ENCODE measurements around the gene ARHGAP11A.

Gene ARHGAP11A

DNA sequence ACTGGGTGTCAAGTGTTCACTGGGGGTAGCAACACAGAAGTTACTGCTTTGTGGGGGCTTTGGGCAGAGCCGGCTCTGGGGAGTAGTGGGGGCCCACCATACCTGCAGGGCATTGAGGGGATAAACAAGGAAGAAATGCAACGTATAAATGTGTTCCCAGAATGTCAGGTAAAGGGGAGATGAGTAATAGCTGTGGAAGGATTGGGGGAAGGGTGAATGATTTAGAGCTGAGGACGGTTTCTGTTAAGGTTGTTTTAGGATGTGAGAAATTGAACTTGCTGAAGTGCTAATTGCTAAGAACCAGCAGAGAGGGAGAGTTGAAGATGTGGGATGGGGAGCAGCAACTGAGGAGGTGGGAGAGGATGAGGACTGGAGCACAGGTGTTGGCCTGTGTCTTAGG, 36.9 kb downstream of the ARHGAP11A start:
- no peak overlapping the region for H3K4me3 ChIP-seq (ENCODE audit: low read depth, low read length)

DNA sequence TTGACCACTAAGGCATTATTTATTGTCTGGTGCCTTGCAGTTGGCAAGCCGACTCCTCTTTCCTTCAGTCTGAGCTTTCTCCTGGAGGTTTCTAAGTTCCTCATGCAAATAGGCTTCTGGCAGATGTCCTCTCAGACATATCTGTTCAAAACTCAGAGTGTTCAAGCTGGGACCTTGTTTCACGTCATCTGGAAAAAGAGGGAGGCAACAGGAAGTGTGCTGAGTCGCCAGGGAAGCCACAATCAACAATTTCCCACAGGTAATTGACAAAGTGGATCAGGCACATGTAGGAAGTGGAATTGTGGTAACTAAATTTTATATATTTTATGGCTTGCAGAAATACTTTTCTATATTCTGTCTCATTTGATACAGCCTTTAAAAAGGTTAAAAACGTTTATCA, 40.8 kb downstream of the ARHGAP11A start:
- no peak overlapping the region for H3K4me3 ChIP-seq (ENCODE audit: low read depth, low read length)

DNA sequence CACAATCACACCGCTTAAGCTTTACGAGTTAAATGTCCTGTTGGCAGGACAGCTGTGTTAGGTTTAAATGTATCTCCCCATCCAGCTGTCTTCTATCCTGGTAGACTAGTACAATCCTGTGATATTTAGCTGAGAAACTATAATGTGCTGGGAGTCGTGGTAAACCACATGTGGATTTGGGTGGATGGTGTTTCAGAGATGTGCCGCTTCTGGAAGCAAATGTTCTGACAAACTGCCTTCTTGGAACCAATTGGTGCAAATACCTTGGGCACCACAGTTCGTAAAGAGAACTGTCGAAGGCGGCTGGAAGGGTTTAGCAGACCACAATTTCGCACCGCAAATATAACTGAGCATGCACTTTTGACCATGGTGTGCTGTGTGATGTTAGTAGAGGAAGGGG, 41.2 kb downstream of the ARHGAP11A start:
- H3K4me3 ChIP-seq (ENCODE audit: low read depth, low read length), result no peak overlapping the region

DNA sequence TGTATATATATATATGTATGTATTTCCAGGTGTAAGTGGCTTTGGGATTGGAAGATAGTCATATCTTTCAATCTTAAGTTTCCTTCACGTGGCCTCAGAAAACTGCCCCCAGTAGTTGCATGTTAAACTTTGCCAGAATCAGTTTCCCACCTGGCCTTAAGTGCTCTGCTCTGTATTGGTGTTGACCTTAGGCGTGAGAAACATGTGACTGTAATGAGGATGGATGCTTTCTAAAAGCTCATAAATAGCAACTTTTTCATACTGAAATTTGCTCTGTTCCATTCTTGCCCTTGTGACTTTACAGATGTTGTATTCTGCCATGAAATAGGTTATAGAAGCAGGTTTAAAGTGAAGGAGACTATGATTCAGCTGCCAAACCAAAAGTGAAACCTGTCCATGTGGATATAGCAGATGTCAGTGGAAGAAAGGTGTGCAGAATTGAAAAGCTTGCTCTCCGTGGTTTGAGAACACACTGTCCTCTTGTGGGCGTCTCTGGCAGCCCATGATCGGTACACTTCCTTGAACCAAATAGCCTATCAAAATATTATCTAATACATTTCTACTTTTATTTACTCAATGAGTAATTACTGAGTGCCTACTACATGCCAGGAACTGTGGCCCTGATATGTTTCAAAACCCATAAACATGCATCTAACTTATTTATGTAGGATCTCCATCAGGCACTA, 42.0 kb downstream of the ARHGAP11A start:
- no peak overlapping the region for H3K4me3 ChIP-seq (ENCODE audit: low read depth, low read length)

DNA sequence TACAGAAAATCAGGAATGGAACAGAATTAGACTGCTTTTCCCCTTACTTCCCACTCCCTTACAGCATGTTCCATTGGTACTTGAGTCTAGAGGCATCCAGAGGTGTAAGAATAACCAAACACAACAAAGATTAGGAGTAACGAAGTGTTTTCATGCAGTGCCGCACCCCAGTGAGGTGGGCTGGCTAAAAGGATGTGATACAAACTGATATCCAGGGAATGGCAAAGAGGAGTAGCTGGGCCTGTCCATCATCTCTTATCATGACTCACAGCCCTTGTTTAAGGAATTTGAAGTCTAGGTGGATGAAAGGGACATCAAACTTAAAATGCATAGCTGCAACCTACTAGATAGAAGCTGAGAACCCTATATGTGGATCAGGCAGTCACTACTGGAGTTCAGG, 42.6 kb downstream of the ARHGAP11A start:
- H3K4me3 ChIP-seq (ENCODE audit: low read depth, low read length), result no peak overlapping the region

DNA sequence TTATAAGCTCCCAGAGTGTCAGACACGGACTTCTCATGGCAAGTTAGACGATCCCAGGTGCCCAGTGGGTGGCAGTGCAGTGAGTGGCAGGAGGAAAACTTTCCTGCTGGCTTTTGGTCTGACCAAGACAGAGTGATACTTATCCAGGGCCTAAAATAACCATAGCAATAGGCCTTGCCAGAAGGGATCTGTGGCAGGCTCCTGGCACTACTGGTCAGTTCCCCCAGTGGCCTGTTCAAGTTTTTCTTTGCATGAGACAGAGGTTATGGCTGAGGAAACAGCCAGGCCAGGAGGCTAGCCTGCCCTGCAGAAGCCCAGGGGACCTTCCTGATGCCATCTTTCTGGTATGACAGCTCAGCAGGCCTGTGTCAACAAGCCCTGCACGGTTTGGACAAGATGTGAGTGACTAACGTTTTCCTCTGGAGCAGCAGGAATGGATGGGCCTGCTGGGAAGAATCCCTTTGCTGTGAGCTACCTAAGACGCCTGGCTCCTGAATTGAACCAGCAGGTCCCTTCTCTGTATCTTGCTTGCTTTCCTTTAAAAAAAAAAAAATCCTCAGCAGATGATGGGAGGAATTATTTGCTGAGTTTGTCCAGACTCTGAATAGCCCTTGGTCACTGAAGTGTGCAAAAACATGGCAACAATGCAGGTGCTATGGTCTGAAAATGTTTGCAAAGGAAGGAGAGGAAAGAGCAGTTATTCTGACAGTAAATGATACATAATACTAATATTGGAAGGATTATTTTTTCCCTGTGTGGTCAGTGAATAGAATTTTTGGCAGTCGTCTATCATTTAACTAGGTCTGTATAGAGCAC, 44.2 kb downstream of the ARHGAP11A start:
- H3K4me3 ChIP-seq (ENCODE audit: low read depth, low read length), result no peak overlapping the region

DNA sequence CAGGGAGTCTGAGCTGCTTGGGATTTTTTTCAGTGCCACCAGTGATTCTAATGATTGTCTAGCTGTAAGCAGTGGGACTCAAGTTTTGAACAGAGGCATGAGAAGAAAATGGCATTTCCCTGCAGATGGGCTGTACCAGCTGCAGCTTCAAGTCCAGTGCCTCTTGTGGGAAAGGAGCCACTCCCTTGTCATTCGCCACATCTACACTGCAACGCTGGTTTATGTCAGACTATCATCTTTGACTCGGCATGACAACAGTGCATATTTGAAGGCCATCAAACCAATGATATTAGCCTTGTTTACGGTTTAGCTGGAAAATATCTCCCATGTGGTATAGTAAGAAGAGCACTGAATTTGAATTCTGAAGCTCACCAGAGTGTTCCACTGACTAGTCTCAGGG, 48.4 kb downstream of the ARHGAP11A start:
- no peak overlapping the region for H3K4me3 ChIP-seq (ENCODE audit: low read depth, low read length)

DNA sequence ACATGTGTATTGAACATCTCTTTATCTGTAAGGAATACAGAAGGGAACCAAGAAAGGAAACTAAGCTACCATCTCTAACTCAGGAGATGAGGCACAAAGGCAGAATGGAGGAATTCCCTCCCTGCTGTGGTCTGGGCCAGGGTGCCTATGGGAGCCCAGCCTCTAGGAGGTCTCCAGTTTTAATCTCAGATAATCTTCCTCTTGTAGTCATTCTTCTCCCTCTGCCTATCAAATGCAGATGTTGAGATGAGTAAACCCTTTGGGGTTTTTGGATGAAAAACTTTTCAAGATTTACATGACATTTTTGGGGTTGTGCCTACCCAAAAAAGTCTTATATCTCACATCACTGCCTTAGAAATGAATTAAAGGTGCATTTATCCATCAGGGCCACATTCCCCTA, 49.5 kb downstream of the ARHGAP11A start:
- no peak overlapping the region for H3K4me3 ChIP-seq (ENCODE audit: low read depth, low read length)

DNA sequence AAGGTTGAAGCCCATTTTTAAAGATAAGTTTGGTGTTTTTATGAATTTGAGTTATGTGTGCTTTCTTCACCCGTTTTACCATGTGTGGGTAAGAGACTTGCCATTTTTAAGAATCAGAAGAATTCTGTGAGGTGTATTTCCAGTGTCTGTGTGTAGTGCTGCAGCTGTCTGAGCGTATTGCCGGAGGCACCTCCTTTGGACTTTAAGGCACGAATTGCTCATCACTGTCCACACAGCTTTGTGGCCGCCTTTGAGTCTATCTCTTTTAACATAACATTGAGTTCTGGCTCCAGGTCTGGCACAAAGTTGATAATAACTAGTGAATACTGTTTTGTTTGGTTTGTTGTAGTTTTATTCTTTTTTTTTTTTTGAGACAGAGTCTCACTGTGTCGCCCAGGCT, 52.0 kb downstream of the ARHGAP11A start:
- H3K4me3 ChIP-seq (ENCODE audit: low read depth, low read length), result no peak overlapping the region

DNA sequence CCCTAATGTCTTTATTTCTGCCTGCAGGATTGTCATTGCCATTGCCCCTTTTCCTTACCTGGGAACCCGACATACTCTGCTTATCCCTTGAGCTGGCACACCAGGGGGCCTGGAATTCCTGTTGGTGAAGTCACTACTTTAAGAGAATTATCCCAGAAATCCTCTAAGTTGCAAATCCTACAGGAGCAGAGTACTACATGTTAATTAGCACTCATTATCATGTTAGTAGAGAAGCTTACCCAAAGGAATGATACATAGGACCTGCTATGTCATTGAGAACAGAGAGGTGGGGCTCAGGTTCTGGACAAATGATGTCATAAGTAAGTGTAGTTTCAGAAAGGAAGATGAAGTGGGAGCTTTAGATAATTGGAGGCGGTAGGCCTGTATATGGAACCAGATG, 53.6 kb downstream of the ARHGAP11A start:
- no peak overlapping the region for H3K4me3 ChIP-seq (ENCODE audit: low read depth, low read length)

DNA sequence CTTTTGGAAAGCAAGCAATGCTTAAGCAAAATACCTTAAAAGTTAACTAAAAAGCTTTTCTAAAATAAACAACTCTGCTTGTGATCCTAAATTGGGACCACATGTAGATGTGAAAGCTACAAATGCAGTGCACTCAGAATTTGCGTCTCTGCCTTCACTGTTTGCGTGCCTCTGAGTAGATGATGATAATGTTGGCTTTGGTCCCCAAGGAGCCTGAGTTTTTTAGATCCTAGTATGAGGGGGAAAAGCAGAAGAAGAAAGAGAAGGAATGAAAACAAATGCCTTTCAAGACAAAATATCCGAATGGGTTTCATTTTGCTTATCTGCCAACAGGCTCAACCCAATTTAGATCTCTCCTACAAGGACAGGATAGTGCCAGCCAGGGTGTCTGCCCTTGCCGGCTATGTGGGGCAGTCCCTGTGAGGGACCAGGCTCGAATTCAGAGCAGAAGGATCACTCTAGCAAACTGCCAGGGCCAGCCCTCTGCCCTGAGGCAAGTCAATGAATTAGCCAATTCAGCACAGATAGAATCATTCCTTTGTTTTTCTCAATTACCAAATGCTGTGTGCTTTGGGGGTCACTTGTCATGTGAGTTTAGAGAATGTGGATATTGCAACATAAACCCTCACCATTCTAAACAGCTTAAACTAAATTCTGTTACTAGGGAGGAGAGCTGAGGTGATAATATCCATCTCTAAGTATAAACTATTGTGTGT, 54.8 kb downstream of the ARHGAP11A start:
- no peak overlapping the region for H3K4me3 ChIP-seq (ENCODE audit: low read depth, low read length)

DNA sequence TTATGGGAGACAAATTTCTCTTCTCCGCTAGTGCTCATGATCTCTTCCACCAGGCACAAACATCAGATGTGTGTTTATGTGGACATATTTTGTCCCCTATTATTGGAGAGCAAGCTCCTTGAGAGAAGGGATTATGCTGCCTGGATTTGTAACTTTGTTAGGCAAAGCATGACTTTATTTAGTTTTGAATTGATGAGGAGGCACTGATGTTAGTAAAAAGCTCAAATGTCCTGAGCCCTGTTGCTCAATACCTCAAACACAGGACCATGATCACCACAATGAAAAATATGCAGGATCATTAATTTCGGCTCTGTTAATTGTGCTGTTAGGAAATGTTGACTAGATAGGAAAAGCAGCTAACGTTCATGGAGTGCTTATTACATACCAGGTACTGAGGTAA, 55.3 kb downstream of the ARHGAP11A start:
- H3K4me3 ChIP-seq (ENCODE audit: low read depth, low read length), result no peak overlapping the region

DNA sequence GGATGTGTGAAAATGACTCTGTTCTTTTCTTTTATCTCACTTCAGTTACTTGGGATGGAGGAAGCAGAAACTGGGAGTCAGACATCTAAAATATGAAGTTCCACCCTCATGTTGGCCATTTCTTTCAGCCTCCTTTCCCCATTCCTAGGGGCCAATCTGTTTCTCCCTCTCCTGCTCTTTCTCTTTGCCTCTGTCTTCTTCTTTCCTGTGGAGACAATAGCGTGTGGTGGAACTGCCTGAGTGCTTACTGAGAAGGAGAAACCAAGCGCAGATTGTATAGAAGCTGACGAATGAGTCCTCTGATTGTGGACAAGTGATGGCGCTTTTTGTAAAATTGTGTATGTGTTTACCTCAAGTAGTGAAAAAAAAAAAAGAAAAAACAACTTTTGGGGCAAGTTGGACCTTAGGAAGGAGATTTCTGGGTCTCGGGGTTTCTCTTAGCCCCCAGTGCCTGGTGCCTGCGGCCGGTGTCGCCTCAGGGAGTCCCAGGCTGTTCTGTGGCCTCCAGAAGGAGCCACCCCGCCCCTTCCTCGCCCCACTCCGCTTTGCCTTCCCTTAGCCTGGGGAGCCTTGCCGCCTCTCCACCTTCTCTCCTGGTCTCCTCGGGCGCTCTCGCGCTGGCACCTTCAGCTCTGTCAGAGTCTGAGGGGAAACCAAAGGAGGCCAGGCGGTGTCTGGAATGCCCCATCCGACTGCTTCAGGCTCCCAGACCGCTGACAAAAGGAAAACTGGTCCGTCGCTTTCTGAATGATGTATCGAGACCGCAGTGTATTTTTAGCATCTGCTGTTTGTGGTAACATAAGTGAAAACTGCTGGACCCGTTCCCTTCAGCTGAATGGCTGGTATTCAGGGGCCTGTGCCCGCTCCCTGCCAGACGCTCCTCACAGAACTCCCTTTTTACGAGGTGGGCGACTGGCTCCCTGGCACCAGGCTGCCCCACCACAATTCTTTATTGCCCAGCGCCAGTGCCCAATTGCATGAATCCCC, 56.3 kb downstream of the ARHGAP11A start:
- no peak overlapping the region for H3K4me3 ChIP-seq (ENCODE audit: low read depth, low read length)

DNA sequence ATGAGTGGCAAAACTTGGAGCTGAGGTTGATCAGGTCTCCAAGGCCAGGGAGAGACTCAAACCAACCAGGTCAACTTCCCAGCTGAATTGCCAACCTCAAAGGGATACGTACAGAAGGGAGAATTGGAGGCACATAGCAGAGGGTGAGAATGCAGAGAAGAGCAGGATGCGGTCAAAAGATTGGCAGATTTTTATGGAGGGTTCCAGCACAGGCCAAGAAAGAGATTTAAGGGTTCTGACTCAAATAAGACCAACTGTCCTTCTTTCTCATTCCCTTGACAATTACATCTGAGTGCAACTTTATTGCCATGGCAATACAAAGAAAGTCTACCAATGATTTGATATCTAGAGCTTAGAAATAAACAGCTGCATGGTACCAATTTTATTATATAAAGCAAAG, 59.4 kb downstream of the ARHGAP11A start:
- no peak overlapping the region for H3K4me3 ChIP-seq (ENCODE audit: low read depth, low read length)

DNA sequence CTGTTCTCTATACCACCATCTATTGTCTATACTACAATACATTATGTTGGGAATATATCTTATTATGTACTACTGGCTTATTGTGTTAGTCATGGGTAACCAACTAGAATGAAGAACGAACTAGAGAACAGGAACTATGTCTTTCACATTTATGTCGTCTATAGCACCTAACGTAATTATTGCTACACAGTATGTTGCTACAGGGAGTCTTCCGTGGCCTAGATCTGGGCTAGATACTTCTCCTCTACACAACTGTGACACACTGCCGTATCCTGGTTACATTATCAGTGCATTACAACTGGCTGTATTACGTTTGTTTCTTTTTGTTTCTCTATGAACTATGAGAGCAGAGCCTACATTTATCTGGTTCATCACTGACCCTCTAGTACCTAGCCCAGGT, 60.2 kb downstream of the ARHGAP11A start:
- no peak overlapping the region for H3K4me3 ChIP-seq (ENCODE audit: low read depth, low read length)

DNA sequence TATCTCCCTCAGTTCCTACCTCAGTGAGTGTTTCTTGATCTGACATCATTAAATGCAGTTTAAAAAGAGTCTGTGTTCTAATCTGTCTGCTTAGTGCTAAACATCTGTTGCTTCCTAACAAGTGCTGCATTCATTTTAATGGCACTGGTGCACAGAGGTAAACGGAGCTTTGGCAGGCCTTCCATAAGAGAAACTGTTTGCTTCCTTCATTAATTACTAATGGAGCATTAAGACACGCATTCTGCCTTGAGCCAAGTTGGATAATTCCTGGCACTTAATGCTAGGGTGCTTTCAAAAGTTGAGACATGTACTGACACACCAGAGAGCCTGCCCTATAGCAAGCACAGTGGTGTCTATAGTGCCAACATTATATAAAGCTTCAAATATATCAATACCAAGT, 60.9 kb downstream of the ARHGAP11A start:
- no peak overlapping the region for H3K4me3 ChIP-seq (ENCODE audit: low read depth, low read length)

DNA sequence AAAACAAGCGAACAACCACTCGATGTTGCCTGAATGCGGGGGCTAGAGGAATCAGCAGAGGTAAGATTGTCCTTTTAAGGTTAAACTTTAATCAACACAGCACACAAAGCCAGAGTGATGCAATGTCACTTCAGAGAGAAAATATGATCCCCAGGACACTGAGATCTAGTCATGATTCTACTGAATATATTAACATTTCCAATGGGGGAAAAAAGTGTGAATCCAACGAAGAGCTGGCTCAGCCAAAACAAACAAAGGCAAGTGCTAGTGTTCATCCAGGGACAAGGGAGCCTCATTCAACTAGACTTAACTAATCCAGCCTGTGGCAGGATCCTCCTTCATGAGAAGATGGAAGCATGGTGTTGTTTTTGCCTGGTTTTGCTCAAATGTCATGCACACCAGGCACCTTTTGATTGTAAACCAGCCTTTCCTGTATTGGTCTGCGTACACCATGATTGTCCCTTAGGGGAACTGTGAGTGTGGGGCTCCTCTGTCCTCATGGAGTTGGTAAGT, 62.0 kb downstream of the ARHGAP11A start:
- no peak overlapping the region for H3K4me3 ChIP-seq (ENCODE audit: low read depth, low read length)

DNA sequence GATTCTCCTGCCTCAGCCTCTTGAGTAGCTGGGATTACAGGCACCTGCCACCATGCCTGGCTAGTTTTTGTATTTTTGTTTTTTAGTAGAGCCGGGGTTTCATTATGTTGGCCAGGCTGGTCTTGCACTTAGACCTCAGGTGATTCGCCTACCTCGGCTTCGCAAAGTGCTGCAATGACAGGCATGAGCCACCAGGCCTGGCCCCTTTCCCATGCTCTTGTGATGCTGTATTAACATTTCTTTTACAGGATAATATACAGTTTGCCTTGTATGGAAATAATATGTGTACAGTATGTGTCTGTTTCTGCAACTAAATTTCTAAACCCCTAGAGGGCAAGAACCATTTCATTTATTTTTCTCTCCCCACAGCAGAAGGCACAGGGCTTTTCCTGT, 64.0 kb downstream of the ARHGAP11A start:
- no peak overlapping the region for H3K4me3 ChIP-seq (ENCODE audit: low read depth, low read length)

DNA sequence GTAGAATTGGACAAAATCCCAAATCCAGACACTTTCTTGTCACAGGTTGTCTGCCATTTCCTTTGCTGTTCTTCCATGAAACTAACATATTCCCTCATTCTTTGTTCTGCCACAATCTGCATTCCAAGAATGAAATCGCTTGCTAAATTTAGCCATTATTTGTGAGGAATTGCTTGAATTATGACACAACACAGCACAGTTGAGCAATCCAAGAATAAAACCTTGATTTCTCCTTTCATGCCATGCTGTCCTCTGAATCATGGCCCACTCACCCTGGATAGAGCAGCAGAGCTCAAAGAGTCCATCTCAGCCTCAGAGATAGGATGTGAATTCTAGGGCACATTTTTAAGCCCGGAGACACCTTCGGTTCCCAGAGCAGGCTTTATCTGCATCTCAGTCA, 67.3 kb downstream of the ARHGAP11A start:
- H3K4me3 ChIP-seq (ENCODE audit: low read depth, low read length), result no peak overlapping the region

DNA sequence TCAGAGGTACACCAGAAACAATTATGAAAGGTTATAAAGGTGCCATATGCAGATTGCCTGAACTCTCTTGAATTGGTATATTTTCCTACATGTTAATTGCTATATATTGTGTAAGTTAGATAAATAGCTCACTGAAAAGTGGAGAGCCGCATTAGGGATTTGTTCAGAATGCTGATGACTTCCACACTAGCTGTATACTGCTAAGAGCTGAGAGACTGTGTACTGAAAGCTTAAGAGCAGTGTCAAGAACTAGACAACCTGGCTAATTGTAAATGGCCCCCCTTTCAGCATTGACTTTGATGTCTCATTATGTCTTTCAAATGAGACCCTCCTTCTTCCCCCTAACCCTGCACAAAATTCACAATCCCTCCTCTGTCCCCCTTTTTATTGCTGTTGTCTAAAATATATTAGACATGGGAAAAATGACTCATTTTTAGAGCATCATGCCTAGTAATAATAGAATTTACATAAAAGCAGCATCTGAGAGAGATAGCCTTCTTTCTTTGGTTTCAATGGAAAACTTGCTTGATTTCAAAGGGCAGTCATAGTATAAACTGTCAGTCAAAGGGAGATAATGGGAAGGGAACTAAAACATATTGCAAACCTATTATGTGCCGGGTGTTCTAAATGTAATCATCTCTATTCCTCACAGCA, 67.8 kb downstream of the ARHGAP11A start:
- no peak overlapping the region for H3K4me3 ChIP-seq (ENCODE audit: low read depth, low read length)
